Cardiac muscle cell (in vitro differentiated cells and primary cell): ENCODE data around the gene IL1R1. TPM values are rescaled to one million over a fixed set of nuclear protein-coding genes. Genes with fewer than 3 reads are reported as not detected.

ENCODE experiments used
- DNase-seq, 2 donors: peaks; one replicate each; pipeline versions ENCODE4 v3.0.0 to v3.0.0-alpha.2; 2010 to 2017; ENCODE audit warnings: low read depth in 1 of 2, low spot score in 1 of 2
- H3K27ac ChIP-seq: fragments of 200-600 bp; sonication (generic); 2 replicates; pipeline ENCODE4 v1.5.1; 2016
- H3K27me3 ChIP-seq: fragments of 200-600 bp; sonication (generic); 2 replicates; pipeline ENCODE4 v1.6.0; 2016; ENCODE audit warnings: control low read depth
- H3K36me3 ChIP-seq: fragments of 200-600 bp; sonication (generic); 2 replicates; pipeline ENCODE4 v1.5.1; 2016; ENCODE audit warnings: control low read depth
- H3K4me1 ChIP-seq: fragments of 200-600 bp; sonication (generic); 2 replicates; pipeline ENCODE4 v1.8.1; 2017; ENCODE audit warnings: low read depth, mild to moderate bottlenecking, mixed run types
- H3K4me3 ChIP-seq: fragments of 200-600 bp; sonication (generic); 2 replicates; pipeline ENCODE4 v1.5.1; 2016; ENCODE audit warnings: mild to moderate bottlenecking
- H3K9me3 ChIP-seq: fragments of 200-600 bp; sonication (generic); 2 replicates; pipeline ENCODE4 v1.5.1; 2017; ENCODE audit warnings: low read depth, mild to moderate bottlenecking, control low read depth
- polyA plus RNA-seq: library from polyadenylated mRNA; unstranded; fragments of >200 nt; fragmentation: Nextera tagmentation; extraction: Ambion mirVana; gene quantifications from 2 replicates; pipeline ENCODE4 v1.2.1, GENCODE V29; 2016
- total RNA-seq: library from RNA; depleted of rRNA; stranded (reverse); fragments of >200 nt; gene quantifications from 2 replicates; pipeline ENCODE4 v1.2.3, GENCODE V29; 2016
- TF ChIP-seq, protein P1 (sequence below): IDR thresholded peaks from 2 replicates; pipeline ENCODE4 v1.5.1; 2012; ENCODE audit warnings: low read depth, mild to moderate bottlenecking, low read length

The IL1R1 gene
- total and polyA plus RNA-seq, 2 experiments from 2014 or later, result 0.18 to 1.4 TPM

DNA sequence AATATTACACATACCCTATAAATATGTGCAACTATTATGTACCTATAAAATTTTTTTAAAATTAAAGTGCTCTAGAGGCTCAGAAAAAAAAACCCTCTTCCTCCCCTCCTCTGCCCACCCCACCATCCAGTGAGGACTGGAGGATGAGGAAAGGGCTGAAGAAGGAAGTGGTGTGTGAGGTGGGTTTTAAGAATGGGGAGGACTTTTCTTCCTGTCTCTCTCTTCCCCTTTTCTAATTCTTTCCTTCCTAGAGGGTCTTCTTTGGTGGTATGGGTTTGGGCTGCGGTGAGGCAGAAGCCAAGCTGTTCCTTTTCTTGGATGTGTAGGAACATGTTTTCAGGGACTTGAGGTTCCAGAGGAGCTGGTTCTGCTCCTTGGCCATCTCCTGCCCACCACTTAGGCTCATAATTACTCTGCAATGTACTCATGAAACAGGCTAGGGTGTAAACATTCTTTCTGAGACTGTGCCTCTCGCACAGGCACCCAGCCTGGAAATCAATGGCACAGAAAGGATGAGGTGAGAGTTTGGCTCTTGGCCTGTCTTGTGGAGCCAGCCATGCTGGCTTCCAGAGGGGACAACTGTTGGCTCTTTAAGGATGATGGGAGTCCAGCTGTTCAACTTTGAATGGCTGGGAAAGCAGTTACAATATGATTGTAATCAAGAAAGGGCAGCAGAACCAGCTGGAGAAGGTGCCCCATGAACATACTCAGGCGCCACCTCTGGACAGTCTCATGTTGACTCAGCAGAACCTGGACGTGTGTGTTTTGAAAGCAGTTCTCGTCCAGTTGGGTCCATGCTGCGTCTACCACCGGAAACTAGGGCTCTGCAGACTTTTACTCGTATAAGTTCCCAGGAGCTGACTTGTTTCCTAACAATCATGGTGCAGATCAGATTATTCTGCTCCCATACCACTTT is 82.5 kb downstream of the IL1R1 start:
- Histone ChIP-seq H3K27me3 (no peaks in the 10 kb centered on the region), H3K36me3 (no peaks in the 10 kb centered on the region), H3K9me3 (no peaks in the 10 kb centered on the region), H3K4me3 (no peak overlapping the region), H3K27ac (no peak overlapping the region), H3K4me1 (peaks cover 5% of the 10 kb centered on the region)
- TF ChIP-seq, protein P1, sequence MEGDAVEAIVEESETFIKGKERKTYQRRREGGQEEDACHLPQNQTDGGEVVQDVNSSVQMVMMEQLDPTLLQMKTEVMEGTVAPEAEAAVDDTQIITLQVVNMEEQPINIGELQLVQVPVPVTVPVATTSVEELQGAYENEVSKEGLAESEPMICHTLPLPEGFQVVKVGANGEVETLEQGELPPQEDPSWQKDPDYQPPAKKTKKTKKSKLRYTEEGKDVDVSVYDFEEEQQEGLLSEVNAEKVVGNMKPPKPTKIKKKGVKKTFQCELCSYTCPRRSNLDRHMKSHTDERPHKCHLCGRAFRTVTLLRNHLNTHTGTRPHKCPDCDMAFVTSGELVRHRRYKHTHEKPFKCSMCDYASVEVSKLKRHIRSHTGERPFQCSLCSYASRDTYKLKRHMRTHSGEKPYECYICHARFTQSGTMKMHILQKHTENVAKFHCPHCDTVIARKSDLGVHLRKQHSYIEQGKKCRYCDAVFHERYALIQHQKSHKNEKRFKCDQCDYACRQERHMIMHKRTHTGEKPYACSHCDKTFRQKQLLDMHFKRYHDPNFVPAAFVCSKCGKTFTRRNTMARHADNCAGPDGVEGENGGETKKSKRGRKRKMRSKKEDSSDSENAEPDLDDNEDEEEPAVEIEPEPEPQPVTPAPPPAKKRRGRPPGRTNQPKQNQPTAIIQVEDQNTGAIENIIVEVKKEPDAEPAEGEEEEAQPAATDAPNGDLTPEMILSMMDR, result no peak
- DNase-seq, result no peak

DNA sequence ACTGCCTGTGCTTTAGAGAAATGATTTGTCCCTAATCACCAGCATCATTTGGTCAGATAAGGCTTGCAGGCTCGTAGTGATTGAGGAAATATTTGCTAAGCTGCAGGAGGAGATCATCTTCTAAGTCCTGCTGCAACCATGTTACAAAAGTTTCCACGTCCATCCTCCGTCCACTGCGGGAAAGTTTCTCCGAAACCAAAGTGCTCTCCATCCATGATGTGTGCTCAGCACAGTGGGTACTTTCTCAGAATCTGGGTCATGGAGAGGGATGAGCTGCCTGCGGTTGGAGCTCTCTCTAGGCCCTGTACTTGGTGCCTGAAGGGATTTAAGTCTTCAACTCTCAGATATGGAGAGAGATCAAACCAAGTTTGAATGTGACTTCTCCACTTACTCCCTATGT is 83.6 kb downstream of the IL1R1 start:
- H3K36me3 ChIP-seq, result no peaks in the 10 kb centered on the region

DNA sequence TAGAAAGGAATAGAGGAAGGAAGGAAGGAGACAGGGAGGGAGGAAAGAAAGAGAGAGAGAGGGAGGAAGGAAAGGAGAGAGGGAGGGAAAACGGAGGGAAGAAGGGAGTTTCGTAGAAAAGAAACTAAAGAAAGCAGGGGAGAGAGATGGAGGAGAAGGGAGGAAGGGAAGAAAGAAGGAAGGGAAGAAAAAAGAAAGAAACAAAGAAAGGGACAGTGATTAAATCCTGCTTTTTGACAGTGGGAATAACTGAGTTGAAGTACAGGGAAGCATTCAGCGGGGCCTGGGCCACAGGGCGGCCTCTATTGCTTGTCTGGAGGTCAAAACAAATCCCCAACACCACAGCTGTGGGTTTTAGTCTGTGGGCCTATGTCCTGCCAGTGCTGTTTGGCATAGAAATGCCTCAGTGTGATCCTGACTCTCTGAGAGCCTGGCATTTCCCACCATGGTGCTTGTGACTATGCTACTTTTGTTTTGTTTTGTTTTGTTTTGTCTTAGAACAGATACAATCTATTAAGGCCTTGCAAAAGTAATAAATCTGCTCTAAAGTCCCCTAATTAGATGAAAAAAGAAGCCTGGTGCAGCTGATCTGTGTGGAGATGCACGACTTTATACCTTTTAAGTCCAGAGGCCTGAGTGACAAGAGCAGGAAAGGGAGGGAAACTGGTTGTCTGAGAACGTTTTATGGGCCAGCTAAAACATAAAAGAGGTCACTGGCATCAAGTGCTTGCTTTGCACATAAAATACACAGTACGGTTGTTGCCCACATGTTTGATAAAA is 84.3 kb downstream of the IL1R1 start:
- H3K36me3 ChIP-seq, result no peaks in the 10 kb centered on the region
- H3K27ac ChIP-seq, result no peak overlapping the region
- H3K4me3 ChIP-seq, result no peak overlapping the region
- DNase-seq, result peak in 1 of 2 donors; percentile 26
- TF ChIP-seq, protein P1, result no peak
- no peaks in the 10 kb centered on the region for H3K9me3 ChIP-seq
- H3K4me1 ChIP-seq, result peaks cover 5% of the 10 kb centered on the region
- H3K27me3 ChIP-seq, result no peaks in the 10 kb centered on the region

More for the DNA sequence above, 83.6 kb downstream of the IL1R1 start:
- Histone ChIP-seq H3K27ac (no peak overlapping the region), H3K4me3 (no peak overlapping the region), H3K4me1 (peaks cover 5% of the 10 kb centered on the region), H3K27me3 (no peaks in the 10 kb centered on the region), H3K9me3 (no peaks in the 10 kb centered on the region)
- TF ChIP-seq, protein P1, result no peak
- no peak for DNase-seq

DNA sequence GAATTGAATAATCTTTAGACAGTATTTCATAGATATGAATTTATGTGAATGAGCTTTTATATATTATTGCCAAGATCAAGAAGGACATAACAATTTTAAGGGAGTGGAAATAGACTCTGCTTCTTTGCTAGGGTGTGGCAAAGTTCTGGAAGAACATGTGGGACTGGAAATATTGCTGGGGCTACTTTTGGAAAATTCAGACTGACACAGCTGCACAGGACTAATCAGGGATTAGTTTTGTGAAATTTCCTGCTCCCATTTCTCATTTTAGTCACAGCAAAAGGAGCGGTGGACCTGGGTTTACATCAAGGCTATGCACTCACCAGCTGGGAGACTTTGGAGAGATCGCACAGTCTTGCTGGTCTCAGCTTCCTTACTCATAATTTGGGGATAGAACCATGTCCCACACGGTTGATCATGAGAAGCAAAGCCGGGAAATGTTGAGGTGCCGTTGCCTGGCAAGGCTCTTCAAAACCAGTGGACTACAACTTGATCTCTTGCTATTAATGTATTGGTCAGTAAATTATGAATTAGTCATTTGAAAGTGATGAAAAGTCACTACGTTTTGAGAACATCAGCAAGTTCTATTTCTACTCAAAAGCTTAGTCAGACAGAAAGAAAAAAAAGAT is 86.7 kb downstream of the IL1R1 start:
- Histone ChIP-seq H3K27ac (no peak overlapping the region), H3K27me3 (no peaks in the 10 kb centered on the region), H3K4me1 (peaks cover 5% of the 10 kb centered on the region), H3K9me3 (no peaks in the 10 kb centered on the region), H3K36me3 (no peaks in the 10 kb centered on the region), H3K4me3 (no peak overlapping the region)
- TF ChIP-seq, protein P1, result no peak
- no peak for DNase-seq

Other genes with a start within 250 kb of the IL1R1 start
- gene IL1R2, start 150.8 kb upstream of the IL1R1 start, total RNA-seq, result not detected in 2 replicates
- not detected in 2 replicates for gene IL1R2, start 150.8 kb upstream of the IL1R1 start, polyA plus RNA-seq
- not detected in 2 replicates for gene IL1RL2, start 44.3 kb downstream of the IL1R1 start, total RNA-seq
- not detected in 2 replicates for gene IL1RL2, start 44.3 kb downstream of the IL1R1 start, polyA plus RNA-seq
- gene IL1RL1, start 168.8 kb downstream of the IL1R1 start, total RNA-seq, result not detected in 2 replicates
- not detected in 2 replicates for gene IL1RL1, start 168.8 kb downstream of the IL1R1 start, polyA plus RNA-seq
- 0.07 and 0.12 TPM in 2 replicates for gene IL18R1, start 213.1 kb downstream of the IL1R1 start, total RNA-seq
- gene IL18R1, start 213.1 kb downstream of the IL1R1 start, polyA plus RNA-seq, result 0.04 and 0.47 TPM in 2 replicates